Motor neuron (in vitro differentiated cells): ENCODE measurements around the gene KLF9. TPM values are rescaled to one million over a fixed set of nuclear protein-coding genes. Genes with fewer than 3 reads are reported as not detected.

Experiments
- ATAC-seq, 8 experiments: fragments of 200-7000 bp; cut with Tn5 transposase; replicated peaks in 6 of 8; 2 replicates each; pipeline ENCODE4 v1.8.0; 2021; ENCODE audit warnings: mild to moderate bottlenecking in 8 of 8, moderate library complexity in 8 of 8
- H3K27ac ChIP-seq, 2 donors: fragments of 250-450 bp; sonication (Bioruptor Pico); 2 replicates each; pipeline ENCODE4 v1.9.0; 2021; ENCODE audit warnings: antibody characterized with exemption in 2 of 2, mild to moderate bottlenecking in 2 of 2, moderate library complexity in 1 of 2
- H3K4me1 ChIP-seq, 2 donors: fragments of 250-450 bp; sonication (Bioruptor Pico); replicated peaks in 1 of 2; 2 replicates each; pipeline ENCODE4 v1.6.1; 2021; ENCODE audit warnings: antibody characterized with exemption in 2 of 2, mild to moderate bottlenecking in 2 of 2, moderate library complexity in 1 of 2
- H3K4me3 ChIP-seq, 5 donors: fragments of 250-450 bp; sonication (Bioruptor Pico); 2 replicates each; pipeline ENCODE4 v1.9.0; 2021; ENCODE audit warnings: antibody characterized with exemption in 5 of 5, mild to moderate bottlenecking in 5 of 5, moderate library complexity in 4 of 5
- WGBS, 10 experiments: fragments of 450-650 bp; shearing (Covaris generic); methylation state at CpG; one replicate each; pipeline ENCODE4 v1.0.0; 2022; 5-methylcytosine and 5-hydroxymethylcytosine counted together
- in situ Hi-C, 9 experiments: fragments of 400-800 bp; cut with MboI; loops; one replicate each; pipeline ENCODE4 v1.15.0; 2021; ENCODE audit warnings: low sequenced_read_pairs in 9 of 9, low pct_unique_long_range_greater_than_20kb in 2 of 9; ENCODE audit not compliant: unreplicated experiment in 9 of 9
- total RNA-seq, 8 experiments: library from RNA; unstranded; fragments of 300-600 nt; gene quantifications; 2 replicates each; pipeline versions ENCODE4 v1.2.3 to v1.2.4, GENCODE V29; 2022

KLF9 gene
- total RNA-seq, 8 experiments from 2014 or later: 0.79 to 32.9 (median 3.6) TPM

DNA sequence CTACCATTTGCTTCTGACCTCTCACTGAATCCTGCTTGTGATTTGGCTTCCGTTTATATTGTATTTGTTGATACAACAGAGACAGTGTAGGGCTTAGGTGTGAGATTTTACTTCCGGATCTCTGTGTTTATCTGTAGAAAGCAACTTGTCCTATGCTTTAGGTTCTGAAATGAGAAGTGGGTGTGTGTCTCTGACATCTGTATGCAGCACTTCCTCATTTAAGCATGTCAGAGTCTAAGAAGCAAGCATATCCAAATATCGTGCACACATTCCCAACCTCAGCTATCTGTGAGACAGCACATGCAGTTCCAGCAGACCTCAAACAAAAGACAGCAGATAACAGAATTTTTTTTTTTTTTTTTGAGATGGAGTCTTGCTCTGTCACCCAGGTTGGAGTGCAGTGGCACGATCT lies 16.3 kb downstream of the KLF9 start:
- Histone ChIP-seq H3K27ac (no peak overlapping the region), H3K4me3 (no peak overlapping the region), H3K4me1 (peaks cover under 1 to 2% of the 10 kb centered on the region in 2 donors)
- 40 to 100% (median 88%) methylated on average over 1 to 3 of the region's 4 CpGs; no CpG with 5 or more reads in 2 of the 10 experiments for WGBS, 10 experiments
- in situ Hi-C loops: loop anchor here in 1 of 9 experiments (25.0 kb wide), 1 partner anchor 89 kb away; no protein-coding TSS in a partner anchor
- peak in 3 of 8 experiments; percentile 6 to 15 (median 11) for ATAC-seq

DNA sequence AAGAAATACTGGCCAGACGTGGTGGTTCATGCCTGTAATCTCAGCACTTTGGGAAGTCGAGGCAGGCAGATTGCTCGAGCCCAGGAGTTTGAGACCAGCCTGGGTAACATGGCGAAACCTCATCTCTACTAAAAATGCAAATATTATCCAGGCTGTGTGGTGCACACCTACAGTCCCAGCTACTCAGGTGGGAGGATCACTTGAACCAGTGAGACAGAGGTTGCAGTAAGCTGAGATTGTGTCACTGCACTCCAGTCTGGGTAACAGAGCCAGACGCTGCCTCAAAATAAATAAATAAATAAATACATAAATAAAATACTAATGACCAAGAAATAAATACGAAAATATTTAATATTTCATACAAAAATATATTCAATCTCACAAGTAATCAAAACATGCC lies 18.8 kb downstream of the KLF9 start:
- Histone ChIP-seq H3K4me3 (no peak overlapping the region), H3K4me1 (peaks cover 12 to 15% of the 10 kb centered on the region in 2 donors), H3K27ac (no peak overlapping the region)
- in situ Hi-C loops: loop anchor here in 1 of 9 experiments (25.0 kb wide), 1 partner anchor 92 kb away; no protein-coding TSS in a partner anchor
- ATAC-seq: no peak
- 44 to 92% (median 76%) methylated on average over 1 to 6 of the region's 6 CpGs for WGBS, 10 experiments

DNA sequence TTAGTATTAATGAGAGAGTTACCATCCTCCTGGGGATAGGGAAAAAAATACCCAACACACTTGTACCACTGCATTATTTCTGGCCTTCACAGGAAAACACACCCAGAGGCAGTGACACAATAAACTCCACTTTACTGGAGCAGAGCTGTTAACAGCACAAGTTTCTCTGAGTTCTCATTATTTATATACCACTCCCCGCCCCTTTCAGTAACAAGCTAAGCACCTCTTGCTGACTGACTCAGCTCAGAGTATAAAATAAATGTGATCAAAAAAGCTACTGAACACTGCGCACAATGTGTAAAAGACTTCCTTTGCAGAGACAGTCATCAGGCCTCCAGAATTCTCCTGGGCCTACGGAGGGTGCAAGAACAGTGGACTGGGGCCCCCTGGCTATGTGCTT lies 21.6 kb downstream of the KLF9 start:
- H3K4me3 ChIP-seq: no peak overlapping the region
- WGBS, 10 experiments: 57 to 93% (median 80%) methylated on average over 1 to 3 of the region's 3 CpGs; no CpG with 5 or more reads in 5 of the 10 experiments
- H3K4me1 ChIP-seq: peaks cover 12 to 15% of the 10 kb centered on the region in 2 donors
- H3K27ac ChIP-seq: no peak overlapping the region
- in situ Hi-C loops: loop anchor here in 1 of 9 experiments (25.0 kb wide), 1 partner anchor 94 kb away; no protein-coding TSS in a partner anchor
- ATAC-seq: peak; percentile 21 to 93 (median 72)

DNA sequence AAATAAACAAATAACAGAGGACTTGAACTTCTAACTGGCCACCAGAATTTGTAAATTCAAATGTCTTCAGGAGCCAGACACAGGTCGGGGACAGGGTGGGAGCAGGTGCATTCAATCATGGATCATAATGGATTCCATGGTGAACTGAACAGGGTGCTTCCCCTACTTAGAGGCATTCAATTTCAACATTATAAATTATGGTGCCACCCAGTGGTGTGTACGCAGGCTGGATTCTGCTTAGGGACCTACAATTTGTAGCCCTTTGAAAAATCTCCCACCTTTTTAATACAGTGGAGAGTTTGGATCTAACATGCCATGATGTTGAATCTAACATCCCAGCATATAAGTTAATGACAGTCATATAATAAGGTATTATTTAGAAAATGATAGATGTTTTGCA lies 22.3 kb downstream of the KLF9 start:
- Histone ChIP-seq H3K4me1 (peaks cover 12 to 15% of the 10 kb centered on the region in 2 donors), H3K4me3 (no peak overlapping the region), H3K27ac (no peak overlapping the region)
- WGBS, 10 experiments: 43 to 100% (median 71%) methylated on average over 1 of the region's 2 CpGs; no CpG with 5 or more reads in 5 of the 10 experiments
- peak; percentile 10 to 70 (median 59) for ATAC-seq
- in situ Hi-C loops: loop anchor here in 1 of 9 experiments (25.0 kb wide), 1 partner anchor 95 kb away; no protein-coding TSS in a partner anchor

DNA sequence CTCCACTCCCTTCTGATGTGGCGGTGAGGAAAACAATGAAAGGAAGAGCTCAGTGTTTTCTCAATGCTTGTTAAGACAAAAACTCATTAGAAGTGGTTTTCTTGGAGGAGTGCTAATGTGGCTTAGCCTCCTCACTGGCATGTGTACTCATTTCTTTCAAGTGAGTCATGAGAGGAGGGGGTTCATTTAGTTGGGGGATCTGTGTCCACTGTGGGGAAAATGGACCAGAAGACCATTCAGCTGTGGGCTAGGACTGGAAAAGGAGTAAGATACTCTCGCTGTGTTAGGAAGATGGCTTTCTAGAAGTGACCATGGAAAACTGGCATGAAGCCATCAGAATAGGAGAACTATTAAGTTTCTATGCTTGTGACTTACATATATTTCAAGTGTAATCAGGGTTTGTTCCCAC lies 23.5 kb downstream of the KLF9 start:
- no peak overlapping the region for H3K27ac ChIP-seq
- no peak overlapping the region for H3K4me3 ChIP-seq
- in situ Hi-C loops: loop anchor here in 1 of 9 experiments (25.0 kb wide), 1 partner anchor 96 kb away; no protein-coding TSS in a partner anchor
- WGBS, 10 experiments: 80 to 100% (median 93%) methylated on average over 1 to 2 of the region's 2 CpGs; no CpG with 5 or more reads in 5 of the 10 experiments
- H3K4me1 ChIP-seq: peaks cover 12 to 15% of the 10 kb centered on the region in 2 donors
- ATAC-seq: no peak

DNA sequence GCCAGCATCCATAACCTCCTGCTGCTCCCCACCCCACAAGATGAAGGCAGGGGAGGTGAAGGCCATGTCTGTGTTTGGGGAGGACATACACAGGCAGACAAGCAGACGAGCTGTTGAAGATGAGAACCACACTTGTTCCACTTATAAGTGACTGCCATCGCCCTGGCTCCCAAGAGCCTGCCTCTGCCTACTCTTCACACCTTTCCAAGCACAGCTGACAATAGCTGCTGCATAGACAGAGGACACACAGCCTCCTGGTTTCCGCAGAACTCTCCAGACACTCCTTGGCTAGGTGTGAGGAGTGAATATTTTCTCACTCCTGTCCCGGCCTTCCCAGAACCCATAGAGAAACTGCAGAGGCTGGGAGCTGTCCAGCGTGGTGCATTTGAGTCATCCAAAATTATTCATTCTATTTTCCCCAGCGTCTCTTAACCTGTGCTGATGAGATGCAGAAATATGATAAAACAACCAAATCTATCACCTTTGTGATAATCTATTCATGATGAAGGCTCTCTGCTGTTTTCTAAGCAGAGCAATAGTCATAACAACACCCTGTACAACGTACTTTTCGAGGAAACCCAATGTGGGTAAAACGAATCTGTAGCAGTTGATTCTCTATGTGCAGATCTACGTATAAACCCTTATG lies 24.7 kb downstream of the KLF9 start:
- 47 to 94% (median 78%) methylated on average over 1 to 10 of the region's 10 CpGs; no CpG with 5 or more reads in 1 of the 10 experiments for WGBS, 10 experiments
- ATAC-seq: peak in 5 of 8 experiments; percentile 22 to 50 (median 36)
- in situ Hi-C loops: loop anchor here in 1 of 9 experiments (25.0 kb wide), 1 partner anchor 98 kb away; no protein-coding TSS in a partner anchor
- peaks cover 12 to 15% of the 10 kb centered on the region in 2 donors for H3K4me1 ChIP-seq
- no peak overlapping the region for H3K4me3 ChIP-seq
- no peak overlapping the region for H3K27ac ChIP-seq

DNA sequence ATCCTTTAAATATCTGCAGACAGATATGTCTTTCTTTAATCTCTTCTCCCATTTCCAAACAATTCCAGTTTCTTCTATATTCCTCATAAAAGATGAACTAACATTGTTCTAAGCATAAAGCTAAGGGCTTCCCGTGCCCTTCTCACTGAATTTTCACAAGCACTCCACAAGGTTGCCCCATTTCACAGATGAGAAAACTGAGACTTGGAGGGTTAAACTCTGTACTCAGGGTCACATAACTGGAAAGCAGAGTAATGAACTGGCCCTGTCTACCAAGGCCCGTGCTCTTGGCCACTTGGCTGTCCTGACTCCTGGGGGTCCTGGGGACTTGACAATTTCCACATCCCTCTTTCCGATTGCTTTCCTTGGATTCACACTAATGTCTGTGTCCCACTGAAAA lies 25.3 kb downstream of the KLF9 start:
- in situ Hi-C loops: loop anchor here in 1 of 9 experiments (25.0 kb wide), 1 partner anchor 98 kb away; no protein-coding TSS in a partner anchor
- WGBS, 10 experiments: 33 to 100% (median 83%) methylated on average over 1 to 3 of the region's 3 CpGs; no CpG with 5 or more reads in 3 of the 10 experiments
- ATAC-seq: no peak
- no peak overlapping the region for H3K4me3 ChIP-seq
- H3K27ac ChIP-seq: no peak overlapping the region
- peaks cover 12 to 15% of the 10 kb centered on the region in 2 donors for H3K4me1 ChIP-seq

DNA sequence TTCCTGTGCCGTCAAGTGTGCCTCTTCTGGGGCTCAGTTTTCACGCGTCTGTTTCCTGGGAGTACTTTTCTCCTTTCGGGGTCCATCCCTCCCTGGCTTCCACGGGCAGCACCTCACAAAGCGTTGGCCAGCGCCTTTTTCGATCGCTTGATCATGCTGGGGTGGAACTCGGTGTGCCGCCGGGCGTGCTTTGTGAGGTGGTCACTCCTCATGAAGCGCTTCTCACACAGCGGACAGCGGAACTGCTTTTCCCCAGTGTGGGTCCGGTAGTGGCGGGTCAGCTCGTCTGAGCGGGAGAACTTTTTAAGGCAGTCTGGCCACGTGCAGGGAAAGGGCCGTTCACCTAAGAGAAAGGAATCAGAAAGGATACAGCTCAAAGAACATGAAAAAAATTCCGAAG lies 26.8 kb downstream of the KLF9 start:
- Histone ChIP-seq H3K4me3 (no peak overlapping the region), H3K27ac (no peak overlapping the region), H3K4me1 (peaks cover 7 to 8% of the 10 kb centered on the region in 2 donors)
- ATAC-seq: no peak
- in situ Hi-C loops: loop anchor here in 1 of 9 experiments (25.0 kb wide), 1 partner anchor 100 kb away; no protein-coding TSS in a partner anchor
- WGBS, 10 experiments: 74 to 96% (median 94%) methylated on average over 3 to 20 of the region's 23 CpGs; no CpG with 5 or more reads in 4 of the 10 experiments

DNA sequence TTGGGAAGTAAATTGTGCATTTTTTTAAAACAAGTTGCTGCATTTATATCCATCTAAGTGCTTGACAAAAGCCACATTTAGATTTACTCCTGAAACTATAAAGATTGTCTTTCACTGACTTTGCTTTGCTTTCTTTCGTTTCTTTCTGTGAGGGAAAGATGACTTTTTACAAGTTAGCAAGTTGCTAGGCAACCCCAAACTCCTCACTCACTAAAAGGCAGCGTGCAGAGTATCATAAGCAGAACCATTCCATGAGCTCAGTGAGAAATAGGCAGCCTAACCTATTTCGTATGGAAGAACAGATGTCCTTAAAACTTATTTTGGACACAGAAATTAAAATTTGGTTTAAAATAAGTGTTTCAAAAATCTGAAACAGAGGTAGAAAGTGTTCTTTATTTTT lies 29.0 kb downstream of the KLF9 start:
- 16 to 58% (median 31%) methylated on average over 1 to 3 of the region's 3 CpGs; no CpG with 5 or more reads in 2 of the 10 experiments for WGBS, 10 experiments
- in situ Hi-C loops: loop anchor here in 1 of 9 experiments (25.0 kb wide), 1 partner anchor 102 kb away; no protein-coding TSS in a partner anchor
- Histone ChIP-seq H3K27ac (no peak overlapping the region), H3K4me3 (no peak overlapping the region), H3K4me1 (no peaks in the 10 kb centered on the region)
- no peak for ATAC-seq

DNA sequence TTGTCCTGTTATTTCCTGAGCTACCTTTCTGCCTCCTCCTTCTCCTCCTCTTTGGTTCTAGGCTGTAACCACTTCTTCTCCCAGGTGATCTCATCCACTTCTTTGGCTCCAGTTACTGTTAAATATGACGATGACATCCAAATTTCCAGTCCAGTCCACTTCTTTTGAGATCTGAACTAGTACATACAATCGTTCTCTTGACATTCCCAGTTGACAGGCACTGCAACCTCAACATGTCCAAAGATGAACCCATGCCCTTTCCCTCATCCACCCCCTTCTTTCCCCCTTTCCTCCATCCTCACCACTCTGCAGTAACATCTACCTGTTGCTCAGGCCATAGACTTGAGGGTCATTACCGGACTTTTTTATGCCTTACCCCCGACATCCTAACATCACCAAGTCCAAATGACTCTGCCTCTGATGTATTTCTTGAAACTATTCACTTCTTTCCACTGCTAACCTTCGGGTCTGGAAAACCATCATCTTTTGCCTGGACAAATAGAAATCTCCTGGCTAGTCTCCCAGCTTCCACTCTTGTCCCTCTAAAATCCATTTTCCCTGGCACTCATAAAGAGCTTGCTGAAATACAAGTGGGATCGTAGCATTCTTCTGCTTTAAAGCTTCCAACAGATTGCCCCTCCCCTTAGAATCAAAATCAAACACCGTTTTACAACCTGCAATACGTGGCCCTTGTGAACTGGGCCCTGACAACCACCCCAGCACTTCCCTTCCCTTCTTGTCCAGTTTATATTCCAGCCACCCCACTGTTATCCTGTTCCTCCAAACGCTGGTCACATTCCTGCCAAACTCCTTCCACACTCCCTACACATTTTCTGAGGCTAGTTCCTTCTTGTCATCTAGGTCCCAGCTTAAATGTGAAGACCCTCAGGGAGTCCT lies 31.5 kb downstream of the KLF9 start:
- Histone ChIP-seq H3K4me3 (no peak overlapping the region), H3K4me1 (no peaks in the 10 kb centered on the region), H3K27ac (no peak overlapping the region)
- 57 to 93% (median 79%) methylated on average over 1 to 9 of the region's 9 CpGs for WGBS, 10 experiments
- ATAC-seq: no peak
- in situ Hi-C loops: loop anchor here in 1 of 9 experiments (25.0 kb wide), 1 partner anchor 104 kb away; no protein-coding TSS in a partner anchor

DNA sequence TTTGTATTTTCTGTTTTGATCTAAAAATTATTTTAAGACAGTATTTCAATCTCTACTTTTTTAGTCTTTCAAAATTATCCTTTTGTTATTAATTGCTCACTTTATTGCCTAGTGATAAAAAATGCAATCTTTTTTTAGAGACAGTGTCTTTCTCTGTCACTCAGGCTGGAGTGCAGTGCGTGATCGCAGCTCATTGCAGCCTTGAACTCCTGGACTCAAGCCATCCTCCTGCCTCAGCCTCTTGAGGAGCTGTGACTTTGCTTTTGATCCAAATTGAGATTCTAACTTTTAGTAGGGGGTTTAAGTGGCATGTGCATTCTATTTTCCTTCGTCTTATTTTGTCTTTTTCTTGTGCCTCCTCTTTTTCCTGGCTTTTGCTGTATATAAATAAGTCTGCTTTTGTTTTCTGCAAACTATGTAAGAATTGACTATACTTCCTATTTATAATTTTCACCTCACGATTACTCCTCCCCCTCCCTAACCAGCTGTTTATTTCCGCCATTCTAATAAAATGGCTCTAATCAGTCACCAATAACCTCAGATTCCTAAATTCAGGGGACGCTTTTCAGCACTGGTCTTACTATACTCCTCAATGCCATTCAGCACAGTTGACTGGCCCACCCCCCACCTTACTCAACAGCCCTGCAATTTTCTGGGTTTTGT lies 32.3 kb downstream of the KLF9 start:
- no peak overlapping the region for H3K27ac ChIP-seq
- H3K4me1 ChIP-seq: no peaks in the 10 kb centered on the region
- in situ Hi-C loops: loop anchor here in 1 of 9 experiments (25.0 kb wide), 1 partner anchor 105 kb away; no protein-coding TSS in a partner anchor
- no peak for ATAC-seq
- no peak overlapping the region for H3K4me3 ChIP-seq
- 81 to 100% (median 92%) methylated on average over 3 to 6 of the region's 6 CpGs for WGBS, 10 experiments
